PC-3 (cell line): ENCODE measurements around the gene MS4A7.
"Not testable (repeated sequence)": the region's sequence is repeated elsewhere in the genome, so short reads cannot be mapped to it uniquely, and the experiment has no call there.

Experiments used
- EZH2 ChIP-seq: fragments of 300-600 bp; sonication (generic); IDR thresholded peaks from one replicate; pipeline ENCODE4 v1.6.1; 2017; ENCODE audit warnings: antibody characterized with exemption, mild to moderate bottlenecking, low read length; ENCODE audit not compliant: unreplicated experiment
- TF ChIP-seq, protein P1 (sequence below): fragments of 300-600 bp; sonication (generic); conservative IDR thresholded peaks from 2 replicates; pipeline ENCODE4 v1.5.1; 2017; ENCODE audit warnings: antibody characterized with exemption, low read depth, mild to moderate bottlenecking, low read length

DNA sequence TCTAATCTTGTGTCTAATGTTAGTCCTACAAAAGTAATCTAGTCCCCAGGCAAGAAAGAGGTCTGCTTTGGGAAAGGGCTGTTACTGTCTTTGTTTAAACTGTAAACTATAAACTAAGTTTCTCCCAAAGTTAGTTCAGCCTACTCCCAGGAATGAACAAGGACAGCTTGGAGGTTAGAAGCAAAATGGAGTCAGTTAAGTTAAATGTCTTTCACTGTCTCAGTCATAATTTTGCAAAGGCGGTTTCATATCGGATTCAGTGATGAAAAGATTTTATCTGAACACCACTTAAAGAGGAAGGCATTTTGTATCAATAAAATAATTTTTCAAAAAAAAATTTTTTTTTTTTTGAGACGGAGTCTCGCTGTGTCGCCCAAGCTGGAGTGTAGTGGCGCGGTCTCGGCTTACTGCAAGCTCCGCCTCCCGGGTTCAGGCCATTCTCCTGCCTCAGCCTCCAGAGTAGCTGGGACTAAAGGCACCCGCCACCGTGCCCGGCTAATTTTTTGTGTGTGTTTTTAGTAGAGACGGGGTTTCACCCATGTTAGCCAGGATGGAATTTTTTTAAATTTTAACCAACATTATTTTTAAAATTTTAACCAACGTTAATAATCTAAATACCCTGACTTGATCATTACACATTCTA lies 11.9 kb upstream of the MS4A7 start:
- TF ChIP-seq, protein P1, sequence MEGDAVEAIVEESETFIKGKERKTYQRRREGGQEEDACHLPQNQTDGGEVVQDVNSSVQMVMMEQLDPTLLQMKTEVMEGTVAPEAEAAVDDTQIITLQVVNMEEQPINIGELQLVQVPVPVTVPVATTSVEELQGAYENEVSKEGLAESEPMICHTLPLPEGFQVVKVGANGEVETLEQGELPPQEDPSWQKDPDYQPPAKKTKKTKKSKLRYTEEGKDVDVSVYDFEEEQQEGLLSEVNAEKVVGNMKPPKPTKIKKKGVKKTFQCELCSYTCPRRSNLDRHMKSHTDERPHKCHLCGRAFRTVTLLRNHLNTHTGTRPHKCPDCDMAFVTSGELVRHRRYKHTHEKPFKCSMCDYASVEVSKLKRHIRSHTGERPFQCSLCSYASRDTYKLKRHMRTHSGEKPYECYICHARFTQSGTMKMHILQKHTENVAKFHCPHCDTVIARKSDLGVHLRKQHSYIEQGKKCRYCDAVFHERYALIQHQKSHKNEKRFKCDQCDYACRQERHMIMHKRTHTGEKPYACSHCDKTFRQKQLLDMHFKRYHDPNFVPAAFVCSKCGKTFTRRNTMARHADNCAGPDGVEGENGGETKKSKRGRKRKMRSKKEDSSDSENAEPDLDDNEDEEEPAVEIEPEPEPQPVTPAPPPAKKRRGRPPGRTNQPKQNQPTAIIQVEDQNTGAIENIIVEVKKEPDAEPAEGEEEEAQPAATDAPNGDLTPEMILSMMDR, result not testable (repeated sequence)
- not testable (repeated sequence) for TF ChIP-seq EZH2
